ENCODE measurements around the gene MT1B.

- TF ChIP-seq CTCF (IDR thresholded peaks at IDR 0.05; ENCODE audit: poor library complexity, severe bottlenecking) (no peak), EZH2 (IDR thresholded peaks at IDR 0.05; ENCODE audit: borderline replicate concordance, insufficient read depth, low read length, poor library complexity, severe bottlenecking) (no peak), SMC3 (conservative IDR thresholded peaks at IDR 0.05; ENCODE audit: poor library complexity) (no peak), POLR2AphosphoS5 (IDR thresholded peaks at IDR 0.05) (no peak), EP300 (conservative IDR thresholded peaks at IDR 0.05; ENCODE audit: poor library complexity, severe bottlenecking) (no peak), TAF1 (IDR thresholded peaks at IDR 0.05; ENCODE audit: low read depth) (no peak)
Observed at GRCh38 chr16:56635441-56635967, 16.2 kb upstream of the MT1B start.
